Immature natural killer cell (primary cell): ENCODE data around the gene ARPP19. TPM values are rescaled to one million over a fixed set of nuclear protein-coding genes. Genes with fewer than 3 reads are reported as not detected.
"Not testable (repeated sequence)": the region's sequence is repeated elsewhere in the genome, so short reads cannot be mapped to it uniquely, and the experiment has no call there.

Source experiments
- DNase-seq, 3 donors: peaks; one replicate each; pipeline ENCODE4 v3.0.0; 2022; ENCODE audit warnings: mixed read lengths in 1 of 3
- H3K27ac Mint-ChIP-seq, 6 donors: one replicate each; pipeline ENCODE4 v1.8.0; 2020; ENCODE audit warnings: mixed read lengths in 6 of 6, mild to moderate bottlenecking in 5 of 6, inconsistent platforms in 4 of 6, moderate library complexity in 3 of 6
- H3K27me3 Mint-ChIP-seq, 3 donors: one replicate each; pipeline ENCODE4 v1.8.0; 2020 to 2021; ENCODE audit warnings: low read depth in 3 of 3, mild to moderate bottlenecking in 3 of 3, mixed read lengths in 3 of 3, moderate library complexity in 3 of 3, inconsistent platforms in 1 of 3
- H3K36me3 Mint-ChIP-seq, 3 donors: one replicate each; pipeline ENCODE4 v1.8.0; 2020; ENCODE audit warnings: mixed read lengths in 3 of 3, inconsistent platforms in 2 of 3, mild to moderate bottlenecking in 2 of 3
- H3K4me1 Mint-ChIP-seq, 2 donors: one replicate each; pipeline ENCODE4 v1.8.0; 2020; ENCODE audit warnings: inconsistent platforms in 2 of 2, mild to moderate bottlenecking in 2 of 2, mixed read lengths in 2 of 2, moderate library complexity in 1 of 2
- H3K4me3 Mint-ChIP-seq, 5 donors: one replicate each; pipeline ENCODE4 v1.8.0; 2020; ENCODE audit warnings: mild to moderate bottlenecking in 5 of 5, mixed read lengths in 5 of 5, inconsistent platforms in 3 of 5, moderate library complexity in 3 of 5
- H3K9me3 Mint-ChIP-seq, 6 donors: one replicate each; pipeline ENCODE4 v1.8.0; 2020; ENCODE audit warnings: mild to moderate bottlenecking in 6 of 6, mixed read lengths in 6 of 6, inconsistent platforms in 4 of 6, moderate library complexity in 3 of 6
- polyA plus RNA-seq, 3 donors: library from polyadenylated mRNA; unstranded; fragments of 300-500 nt; fragmentation: Illumina TruSeq; gene quantifications; one replicate each; pipeline ENCODE4 v1.2.3, GENCODE V29; 2021

Gene ARPP19
- polyA plus RNA-seq, 3 donors from 2014 or later: 62.9 to 88.5 (median 71.2) TPM

DNA sequence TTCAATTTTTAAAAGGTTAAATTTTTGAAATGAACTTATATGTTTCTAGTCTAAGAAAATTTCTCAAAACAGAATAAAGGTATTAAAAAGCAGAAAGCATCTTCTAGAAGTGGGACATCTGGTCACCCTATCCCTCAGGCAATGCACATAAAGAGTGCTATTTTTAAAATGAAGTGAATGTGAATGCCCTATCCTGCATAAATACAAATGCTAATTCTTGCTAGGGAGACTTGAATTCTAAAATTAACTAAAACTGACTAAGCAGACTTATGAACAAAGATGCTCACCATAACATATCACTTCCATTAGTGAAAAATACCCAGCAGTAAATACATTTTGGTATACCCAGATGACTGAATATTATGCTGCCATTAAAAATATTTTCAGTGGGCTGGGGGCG lies 51.8 kb downstream of the ARPP19 start:
- DNase-seq: no peak
- no peaks in the 10 kb centered on the region for H3K9me3 Mint-ChIP-seq
- H3K27me3 Mint-ChIP-seq: no peaks in the 10 kb centered on the region
- no peak overlapping the region for H3K27ac Mint-ChIP-seq
- H3K4me1 Mint-ChIP-seq: peaks cover 13 to 18% of the 10 kb centered on the region in 2 donors
- H3K4me3 Mint-ChIP-seq: no peak overlapping the region
- no peaks in the 10 kb centered on the region for H3K36me3 Mint-ChIP-seq

DNA sequence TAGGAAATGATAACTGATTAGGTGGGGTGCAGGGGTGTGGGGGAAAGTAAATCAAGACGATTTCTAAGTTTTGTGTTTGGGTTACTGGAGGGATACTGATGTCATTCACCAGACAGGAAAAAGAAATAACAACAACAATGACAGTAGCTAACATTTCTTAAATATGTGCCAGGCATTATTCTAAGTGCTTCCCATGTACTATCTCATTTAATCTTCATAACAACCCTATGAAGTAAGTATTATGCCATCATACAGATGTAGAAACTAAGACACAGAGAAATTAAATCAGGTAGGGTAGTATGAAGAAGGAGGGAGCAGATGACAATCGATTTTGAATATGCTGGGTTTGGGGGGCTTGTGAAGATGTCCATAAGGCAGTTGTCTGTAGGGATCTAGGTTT lies 53.5 kb downstream of the ARPP19 start:
- no peak for DNase-seq
- no peaks in the 10 kb centered on the region for H3K36me3 Mint-ChIP-seq

DNA sequence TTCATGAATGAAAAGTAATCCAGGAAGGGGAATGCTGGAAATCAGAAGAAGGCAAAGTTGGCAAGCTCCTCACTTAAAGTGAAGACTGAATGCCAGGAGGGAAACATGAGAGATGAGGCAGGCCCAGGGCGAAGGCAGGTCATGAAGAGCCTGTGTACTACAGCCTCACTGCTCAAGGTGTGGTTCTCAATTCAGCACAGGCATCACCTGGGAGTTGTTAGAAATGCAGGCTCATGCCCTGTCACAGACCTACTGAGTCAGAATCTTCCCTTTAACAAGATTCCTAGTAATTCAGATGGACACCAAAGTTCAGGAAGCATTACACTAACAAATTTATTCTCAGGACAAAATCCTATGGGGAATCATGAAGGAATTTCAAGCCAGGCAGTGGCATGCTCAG lies 54.3 kb downstream of the ARPP19 start:
- Mint-ChIP-seq H3K4me1 (peaks cover 15 to 33% of the 10 kb centered on the region in 2 donors), H3K27me3 (no peaks in the 10 kb centered on the region), H3K9me3 (no peaks in the 10 kb centered on the region), H3K27ac (no peak overlapping the region), H3K4me3 (no peak overlapping the region), H3K36me3 (no peaks in the 10 kb centered on the region)
- no peak for DNase-seq

More for the DNA sequence above, 53.5 kb downstream of the ARPP19 start:
- H3K4me3 Mint-ChIP-seq: no peak overlapping the region
- no peak overlapping the region for H3K27ac Mint-ChIP-seq
- H3K9me3 Mint-ChIP-seq: no peaks in the 10 kb centered on the region
- peaks cover 16 to 24% of the 10 kb centered on the region in 2 donors for H3K4me1 Mint-ChIP-seq
- no peaks in the 10 kb centered on the region for H3K27me3 Mint-ChIP-seq

DNA sequence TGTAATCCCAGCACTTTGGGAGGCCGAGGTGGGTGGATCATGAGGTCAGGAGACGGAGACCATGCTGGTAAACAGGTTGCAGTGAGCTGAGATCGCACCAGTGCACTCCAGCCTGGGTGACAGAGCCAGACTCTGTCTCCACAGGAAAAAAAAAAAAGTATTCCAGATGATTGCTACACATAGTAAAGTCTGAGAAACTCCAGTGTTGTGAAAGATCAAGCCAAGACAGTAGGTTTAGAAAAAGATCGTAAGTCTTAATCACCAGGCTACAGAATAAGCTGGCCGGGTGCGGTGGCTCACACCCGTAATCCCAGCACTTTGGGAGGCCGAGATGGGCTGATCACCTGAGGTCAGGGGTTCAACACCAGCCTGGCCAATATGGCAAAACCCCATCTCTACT lies 56.0 kb downstream of the ARPP19 start:
- not testable (repeated sequence) for H3K4me3 Mint-ChIP-seq, DNase-seq, H3K27ac Mint-ChIP-seq

DNA sequence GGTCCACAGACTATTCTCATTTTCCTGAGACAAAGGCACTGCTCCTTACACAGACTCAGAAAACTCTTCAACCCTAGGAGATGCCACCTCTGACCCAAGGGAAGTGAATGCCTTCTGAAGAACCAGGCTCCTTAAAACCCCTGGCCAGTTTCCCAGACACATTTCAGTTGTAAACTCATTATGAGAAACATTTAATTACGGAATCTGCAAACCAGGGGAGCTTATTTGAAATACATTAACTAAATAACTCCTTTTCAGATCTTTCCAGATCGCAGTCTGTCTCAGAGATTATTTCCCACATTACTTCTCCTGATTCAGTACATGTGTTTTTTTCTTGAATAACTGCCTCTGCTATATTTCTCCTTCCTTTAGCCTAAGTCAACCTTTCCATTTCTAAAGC lies 57.7 kb downstream of the ARPP19 start:
- Mint-ChIP-seq H3K36me3 (no peaks in the 10 kb centered on the region), H3K4me1 (peaks cover 19 to 45% of the 10 kb centered on the region in 2 donors), H3K4me3 (no peak overlapping the region), H3K9me3 (no peaks in the 10 kb centered on the region), H3K27me3 (no peaks in the 10 kb centered on the region), H3K27ac (peak overlapping the region in 1 of 6 donors; percentile 14)
- DNase-seq: no peak

More for the DNA sequence above, 56.0 kb downstream of the ARPP19 start:
- not testable (repeated sequence) for H3K9me3 Mint-ChIP-seq, H3K36me3 Mint-ChIP-seq, H3K27me3 Mint-ChIP-seq
- peaks cover 14 to 38% of the 10 kb centered on the region in 2 donors for H3K4me1 Mint-ChIP-seq

DNA sequence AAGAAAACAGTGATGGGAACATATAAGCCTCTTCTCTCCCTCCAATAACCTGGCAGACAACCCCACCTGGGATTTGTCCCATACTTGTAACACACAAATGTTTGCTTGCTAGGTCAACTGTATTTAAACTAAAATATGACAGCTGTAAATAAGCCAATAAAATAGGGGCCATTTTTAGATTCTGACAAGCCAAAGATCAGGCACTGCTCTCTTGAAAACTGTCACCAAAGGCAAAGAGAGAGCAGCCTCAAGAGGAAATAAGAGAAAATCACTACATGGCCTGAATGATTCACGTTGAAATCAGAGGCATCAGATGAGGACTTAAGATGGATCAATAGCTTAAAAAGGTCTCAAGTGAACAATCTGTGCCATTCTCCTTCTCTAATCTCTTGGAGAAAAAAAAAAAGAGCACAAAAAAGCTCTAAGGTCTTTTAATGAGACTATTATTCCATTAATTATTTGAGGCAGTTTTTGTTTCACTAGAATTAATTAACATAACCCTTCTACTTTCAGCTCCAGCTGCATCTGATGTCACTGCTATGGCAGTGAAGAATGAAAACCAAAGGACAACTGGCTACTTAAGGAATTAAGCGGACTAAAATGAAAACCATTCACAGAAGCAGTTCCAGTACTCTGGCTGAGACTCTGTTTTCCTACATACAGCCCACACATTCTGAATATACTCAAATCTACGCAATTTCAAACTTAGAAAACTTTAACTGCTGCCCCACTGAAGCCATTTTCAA lies 59.2 kb downstream of the ARPP19 start:
- H3K27ac Mint-ChIP-seq: peak overlapping the region in 1 of 6 donors; percentile 48
- peaks cover 24 to 53% of the 10 kb centered on the region in 2 donors for H3K4me1 Mint-ChIP-seq
- H3K9me3 Mint-ChIP-seq: no peaks in the 10 kb centered on the region
- H3K36me3 Mint-ChIP-seq: no peaks in the 10 kb centered on the region
- DNase-seq: no peak
- H3K27me3 Mint-ChIP-seq: no peaks in the 10 kb centered on the region
- H3K4me3 Mint-ChIP-seq: no peak overlapping the region

DNA sequence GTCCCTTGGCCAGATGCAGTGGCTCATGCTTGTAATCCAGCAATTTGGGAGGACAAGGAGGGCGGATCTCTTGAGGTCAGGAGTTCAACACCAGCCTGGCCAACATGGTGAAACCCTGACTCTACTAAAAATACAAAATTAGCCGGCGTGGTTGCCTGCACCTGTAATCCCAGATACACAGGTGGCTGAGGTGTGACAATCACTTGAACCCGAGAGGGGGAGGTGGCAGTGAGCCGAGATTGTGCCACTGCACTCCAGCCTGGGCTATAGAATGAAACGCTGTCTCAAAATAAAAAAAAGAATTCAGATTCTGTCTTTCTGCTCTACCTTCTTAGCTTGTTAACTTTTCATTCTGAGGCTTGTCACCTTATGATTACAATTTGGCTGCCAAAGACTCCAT lies 62.3 kb downstream of the ARPP19 start:
- no peak for DNase-seq
- no peak overlapping the region for H3K4me3 Mint-ChIP-seq
- no peaks in the 10 kb centered on the region for H3K36me3 Mint-ChIP-seq
- peak overlapping the region in 1 of 6 donors; percentile 40 for H3K27ac Mint-ChIP-seq
- H3K9me3 Mint-ChIP-seq: no peaks in the 10 kb centered on the region
- H3K4me1 Mint-ChIP-seq: peaks cover 39 to 72% of the 10 kb centered on the region in 2 donors
- H3K27me3 Mint-ChIP-seq: no peaks in the 10 kb centered on the region

DNA sequence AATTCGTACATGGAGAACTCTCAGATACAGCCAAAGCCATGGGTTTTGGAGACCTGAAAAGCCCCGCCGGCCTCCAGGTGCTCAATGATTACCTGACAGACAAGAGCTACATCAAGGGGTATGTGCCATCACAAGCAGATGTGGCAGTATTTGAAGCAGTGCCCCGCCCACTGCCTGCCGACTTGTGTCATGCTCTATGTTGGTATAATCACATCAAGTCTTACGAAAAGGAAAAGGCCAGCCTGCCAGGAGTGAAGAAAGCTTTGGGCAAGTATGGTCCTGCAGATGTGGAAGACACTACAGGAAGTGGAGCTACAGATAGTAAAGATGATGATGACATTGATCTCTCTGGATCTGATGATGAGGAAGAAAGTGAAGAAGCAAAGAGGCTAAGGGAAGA lies 63.7 kb downstream of the ARPP19 start:
- DNase-seq: no peak
- Mint-ChIP-seq H3K4me1 (peaks cover 34 to 58% of the 10 kb centered on the region in 2 donors), H3K36me3 (no peaks in the 10 kb centered on the region), H3K27ac (no peak overlapping the region), H3K9me3 (no peaks in the 10 kb centered on the region), H3K27me3 (no peaks in the 10 kb centered on the region), H3K4me3 (no peak overlapping the region)

DNA sequence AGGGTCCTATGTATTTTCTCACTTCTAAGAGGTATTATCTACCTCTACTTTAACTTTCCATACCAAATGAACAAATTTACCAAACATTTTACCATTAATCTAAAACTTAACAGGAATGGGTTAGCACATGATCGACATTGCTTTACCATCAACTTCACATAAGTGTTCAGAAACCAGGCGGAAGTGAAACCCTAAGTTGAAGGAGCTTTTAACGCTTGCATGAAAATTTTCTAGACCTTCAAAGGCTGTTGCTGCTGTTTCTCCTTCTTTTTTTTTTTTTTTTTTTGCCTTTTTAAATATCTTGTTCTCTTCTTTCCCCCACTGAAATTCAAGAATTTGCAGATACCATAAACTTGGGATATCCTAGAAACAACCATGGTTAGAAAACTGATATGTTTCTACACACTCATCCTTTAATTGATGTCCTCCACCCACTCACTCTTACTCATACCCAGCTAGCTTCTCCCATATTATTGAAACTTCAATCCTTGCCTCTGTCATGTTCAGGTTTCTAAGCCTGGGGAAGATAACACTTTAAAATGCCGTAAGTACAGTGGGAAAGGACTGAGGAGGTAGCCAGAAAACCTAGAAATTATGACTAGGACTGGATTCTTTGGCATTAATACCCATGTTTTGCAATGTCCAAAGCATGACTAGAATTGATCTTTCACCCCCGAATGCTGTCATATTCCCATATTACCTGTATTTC lies 64.9 kb downstream of the ARPP19 start:
- DNase-seq: no peak
- Mint-ChIP-seq H3K27ac (peak overlapping the region in 4 of 6 donors; percentile 60 to 74 (median 62)), H3K9me3 (no peaks in the 10 kb centered on the region), H3K4me3 (peak overlapping the region in 1 of 5 donors; percentile 18), H3K36me3 (no peaks in the 10 kb centered on the region), H3K4me1 (peaks cover 28 to 46% of the 10 kb centered on the region in 2 donors), H3K27me3 (no peaks in the 10 kb centered on the region)

DNA sequence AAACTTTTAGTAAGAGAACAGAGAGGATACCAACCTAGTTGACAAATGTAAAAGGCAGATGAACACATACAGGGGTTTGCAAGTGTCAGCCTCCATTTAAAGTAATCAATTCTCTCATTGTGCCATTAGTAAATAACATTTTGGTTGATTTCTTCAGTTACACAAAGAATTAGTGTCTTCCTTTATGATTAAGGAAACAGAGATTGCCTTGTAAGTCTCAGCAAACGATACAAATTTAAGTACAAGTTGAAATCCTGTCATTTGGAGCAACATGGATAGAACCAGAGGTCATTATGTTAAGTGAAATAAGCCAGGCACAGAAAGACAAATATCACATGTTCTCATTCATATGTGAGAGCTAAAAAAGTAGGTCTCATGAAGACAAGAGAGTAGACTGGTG lies 66.2 kb downstream of the ARPP19 start:
- Mint-ChIP-seq H3K36me3 (no peaks in the 10 kb centered on the region), H3K9me3 (no peaks in the 10 kb centered on the region), H3K4me3 (no peak overlapping the region), H3K27ac (peak overlapping the region in 1 of 6 donors; percentile 49), H3K4me1 (peaks cover 25 to 34% of the 10 kb centered on the region in 2 donors), H3K27me3 (no peaks in the 10 kb centered on the region)
- DNase-seq: no peak

DNA sequence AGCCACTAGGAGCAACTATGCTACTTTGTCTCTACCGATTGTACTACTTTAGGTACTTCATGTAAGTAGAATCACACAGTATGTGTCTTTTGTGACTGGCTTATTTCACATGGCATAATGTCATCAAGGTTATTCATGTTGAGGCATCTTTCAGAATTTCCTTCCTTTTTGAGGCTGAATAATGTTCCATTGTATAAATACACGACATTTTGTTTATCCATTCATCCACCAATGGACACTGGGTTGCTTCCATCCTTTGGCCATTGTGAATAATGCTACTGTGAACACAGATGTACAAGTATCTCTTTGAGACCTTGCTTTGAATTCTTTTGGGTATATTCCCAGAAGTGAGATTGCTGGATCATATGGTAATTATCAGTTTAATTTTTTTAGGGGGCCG lies 69.3 kb downstream of the ARPP19 start:
- DNase-seq: no peak
- H3K4me1 Mint-ChIP-seq: peaks cover 25 to 26% of the 10 kb centered on the region in 2 donors
- no peaks in the 10 kb centered on the region for H3K36me3 Mint-ChIP-seq
- no peaks in the 10 kb centered on the region for H3K9me3 Mint-ChIP-seq
- no peak overlapping the region for H3K4me3 Mint-ChIP-seq
- H3K27ac Mint-ChIP-seq: no peak overlapping the region
- H3K27me3 Mint-ChIP-seq: no peaks in the 10 kb centered on the region

DNA sequence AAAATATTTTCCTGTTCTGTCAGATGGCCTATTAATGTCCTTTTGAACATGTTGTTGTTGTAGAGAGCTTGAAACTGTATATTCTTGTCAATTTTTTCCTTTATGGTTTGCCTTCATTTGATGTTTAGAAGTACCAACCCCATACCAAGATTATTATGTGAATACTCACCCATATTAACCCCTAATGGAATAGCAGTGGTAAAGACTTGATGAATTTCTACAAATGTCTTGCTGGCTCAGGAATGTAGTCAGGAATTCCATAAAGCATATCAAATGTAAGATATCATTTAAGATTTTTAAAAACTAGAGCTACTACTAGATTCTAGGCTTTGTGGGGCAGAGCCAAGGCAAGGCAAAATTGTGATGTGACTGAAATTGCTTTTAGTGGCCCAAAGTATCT lies 70.1 kb downstream of the ARPP19 start:
- Mint-ChIP-seq H3K4me1 (peaks cover 19 to 20% of the 10 kb centered on the region in 2 donors), H3K27ac (peak overlapping the region in 1 of 6 donors; percentile 8), H3K4me3 (no peak overlapping the region), H3K9me3 (no peaks in the 10 kb centered on the region), H3K36me3 (no peaks in the 10 kb centered on the region), H3K27me3 (no peaks in the 10 kb centered on the region)
- DNase-seq: no peak
